A673 (cell line): Measurements from ENCODE around the gene HSPG2. TPM values are rescaled to one million over a fixed set of nuclear protein-coding genes. Genes with fewer than 3 reads are reported as not detected.
A peak's percentile ranks its signal among the peaks of the same experiment; 100 is the strongest.

Source experiments
- BruUV-seq: library from RNA; stranded (reverse); fragments of 400-500 nt; replicated peaks from 2 replicates; lab custom pipeline; 2021; lab: Mats Ljungman, UMichigan
- CTCF ChIA-PET: fragments of 300-600 bp; sonication (Branson Sonifier 250); formaldehyde crosslinking; loops from one replicate; lab custom pipeline; 2022; ENCODE audit warnings: antibody characterized with exemption; lab: Charles Lee
- POLR2A ChIA-PET: fragments of 300-600 bp; sonication (Branson Sonifier 250); formaldehyde crosslinking; loops from one replicate; lab custom pipeline; 2022; ENCODE audit warnings: antibody characterized with exemption; ENCODE audit not compliant: low non-redundant PET; lab: Charles Lee
- DNase-seq: peaks from one replicate; pipeline ENCODE4 v3.0.0-alpha.2; 2015; ENCODE audit warnings: low spot score
- H3K27ac ChIP-seq: fragments of 200-600 bp; sonication (generic); 2 replicates; pipeline ENCODE4 v1.5.1; 2016; ENCODE audit warnings: mixed run types, low read depth, mild to moderate bottlenecking, mixed read lengths, antibody characterized with exemption, low read length; ENCODE audit not compliant: poor library complexity, severe bottlenecking
- H3K27me3 ChIP-seq: fragments of 200-600 bp; sonication (generic); replicated peaks from 2 replicates; pipeline ENCODE4 v1.6.1; 2017; ENCODE audit warnings: mixed run types, low read depth, mild to moderate bottlenecking, mixed read lengths, antibody characterized with exemption, low read length; ENCODE audit not compliant: insufficient read depth, poor library complexity
- H3K36me3 ChIP-seq: fragments of 200-600 bp; sonication (generic); 2 replicates; pipeline ENCODE4 v1.6.1; 2016; ENCODE audit warnings: mixed run types, mild to moderate bottlenecking, mixed read lengths, antibody characterized with exemption, low read length; ENCODE audit not compliant: insufficient read depth, poor library complexity, severe bottlenecking
- H3K4me1 ChIP-seq: fragments of 200-600 bp; sonication (generic); 2 replicates; pipeline ENCODE4 v1.6.1; 2017; ENCODE audit warnings: mixed run types, mild to moderate bottlenecking, mixed read lengths, antibody characterized with exemption, low read length; ENCODE audit not compliant: insufficient read depth, poor library complexity, severe bottlenecking
- H3K4me3 ChIP-seq: fragments of 200-600 bp; sonication (generic); 2 replicates; pipeline ENCODE4 v1.5.1; 2016; ENCODE audit warnings: low read depth, mixed run types, mild to moderate bottlenecking, mixed read lengths, low read length; ENCODE audit not compliant: poor library complexity, severe bottlenecking
- H3K9me3 ChIP-seq: fragments of 200-600 bp; sonication (generic); 2 replicates; pipeline ENCODE4 v1.6.1; 2016; ENCODE audit warnings: mixed run types, low read depth, mild to moderate bottlenecking, mixed read lengths, antibody characterized with exemption, low read length; ENCODE audit not compliant: poor library complexity, severe bottlenecking
- CTCF ChIP-seq: fragments of 300-800, 200-600 bp; sonication (generic); conservative IDR thresholded peaks from 2 replicates; pipeline ENCODE4 v1.5.1; 2017; ENCODE audit warnings: low read depth, mild to moderate bottlenecking, antibody characterized with exemption, low read length, moderate library complexity, mixed read lengths
- EZH2 ChIP-seq: fragments of 200-600 bp; sonication (generic); IDR thresholded peaks from 2 replicates; pipeline ENCODE4 v1.6.1; 2017; ENCODE audit warnings: borderline replicate concordance, low read depth, mild to moderate bottlenecking, mixed read lengths, antibody characterized with exemption, low read length; ENCODE audit not compliant: poor library complexity, severe bottlenecking
- intact Hi-C: fragments of 100-400 bp; cut with micrococcal nuclease; formaldehyde crosslinking; loops from one replicate; pipeline ENCODE4 v1.10.0; 2022; ENCODE audit not compliant: unreplicated experiment
- total RNA-seq: library from RNA; stranded (reverse); gene quantifications from 2 replicates; pipeline ENCODE4 v1.2.3, GENCODE V29; 2021

The HSPG2 gene
- total RNA-seq, 1 experiment from 2014 or later, result 10.4 TPM

- DNase-seq, result no peak
- H3K36me3 ChIP-seq, result no peaks in the 10 kb centered on the region
- H3K27me3 ChIP-seq, result no peaks in the 10 kb centered on the region
- intact Hi-C loops, result no loop called here
- POLR2A ChIA-PET, result no interaction called here
- no peaks in the 10 kb centered on the region for H3K4me1 ChIP-seq
- TF ChIP-seq EZH2, result no peak
- TF ChIP-seq CTCF, result no peak
- CTCF ChIA-PET, result interaction anchor here (0.5 kb wide), 1 partner anchor 1396 kb away, joined by 3 read pairs; the partner anchor contains the start of gene HTR1D
- H3K9me3 ChIP-seq, result no peaks in the 10 kb centered on the region
- no peak overlapping the region for H3K27ac ChIP-seq
- BruUV-seq, result no TSS peak
- no peak overlapping the region for H3K4me3 ChIP-seq
These were observed 115.6 kb downstream of the HSPG2 start for GRCh38 chr1:21821385-21822019.

GRCh38 chr1:21820597-21821232, 116.4 kb downstream of the HSPG2 start:
- no TSS peak for BruUV-seq
- no peak for TF ChIP-seq EZH2
- TF ChIP-seq CTCF, result no peak
- no peak for DNase-seq
- no peaks in the 10 kb centered on the region for H3K27me3 ChIP-seq
- intact Hi-C loops, result no loop called here
- no peak overlapping the region for H3K4me3 ChIP-seq
- CTCF ChIA-PET, result no interaction called here
- H3K27ac ChIP-seq, result no peak overlapping the region
- H3K9me3 ChIP-seq, result no peaks in the 10 kb centered on the region
- H3K4me1 ChIP-seq, result no peaks in the 10 kb centered on the region
- H3K36me3 ChIP-seq, result no peaks in the 10 kb centered on the region
- POLR2A ChIA-PET, result no interaction called here

GRCh38 chr1:21818656-21819055, 118.5 kb downstream of the HSPG2 start:
- H3K27me3 ChIP-seq, result peaks cover 6% of the 10 kb centered on the region
- no peaks in the 10 kb centered on the region for H3K36me3 ChIP-seq
- peak; percentile 43 for DNase-seq
- TF ChIP-seq CTCF (no peak), EZH2 (no peak)
- H3K9me3 ChIP-seq, result no peaks in the 10 kb centered on the region
- H3K27ac ChIP-seq, result no peak overlapping the region
- intact Hi-C loops, result no loop called here
- POLR2A ChIA-PET, result no interaction called here
- H3K4me1 ChIP-seq, result no peaks in the 10 kb centered on the region
- CTCF ChIA-PET, result no interaction called here
- no peak overlapping the region for H3K4me3 ChIP-seq
- no TSS peak for BruUV-seq
